Measurements from ENCODE around the gene CHMP6.

DNA sequence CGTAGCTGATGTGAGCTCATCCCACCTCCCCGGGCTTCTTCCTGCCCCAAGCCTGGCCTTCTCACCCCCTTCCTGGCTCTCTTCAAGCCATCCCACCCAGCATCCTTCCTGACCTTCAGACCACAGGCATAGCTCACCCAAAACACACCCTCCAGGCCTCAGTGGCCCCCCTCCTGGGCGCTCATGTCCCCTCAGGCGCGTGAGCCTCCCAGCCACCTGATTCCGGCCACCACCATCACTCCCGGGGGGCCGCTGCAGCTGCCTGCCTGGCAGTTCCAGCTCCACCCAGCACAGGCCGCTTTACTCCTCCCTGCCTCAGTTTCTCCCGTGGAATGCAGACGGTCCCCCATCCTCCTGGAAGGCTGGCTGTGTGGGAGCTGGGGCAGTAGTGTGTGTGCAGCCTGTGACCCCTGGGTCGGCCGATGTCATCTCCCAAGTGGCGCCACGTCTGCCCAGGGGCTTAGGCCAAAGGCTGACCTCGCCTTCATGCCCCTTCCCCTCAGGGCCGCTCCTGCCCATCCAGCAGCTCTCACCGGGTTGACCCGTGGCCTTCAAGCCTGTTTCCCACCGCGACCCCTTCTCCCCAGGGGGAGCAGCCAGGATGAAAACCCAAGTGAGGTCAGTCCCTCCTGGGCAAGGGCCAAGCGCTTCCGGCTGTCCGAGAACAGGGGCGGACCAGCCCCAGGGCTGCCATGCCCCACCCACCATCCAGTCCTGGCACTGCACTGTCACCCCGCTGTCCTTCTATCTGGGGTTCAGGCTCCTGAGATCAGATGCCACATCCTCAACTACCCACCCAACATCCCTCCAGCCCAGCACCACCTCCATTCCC, 11.9 kb upstream of the CHMP6 start:
- TF ChIP-seq CTCF (IDR thresholded peaks at IDR 0.05; ENCODE audit: low read depth, low read length) = no peak
- TF ChIP-seq MYC (IDR thresholded peaks at IDR 0.05; ENCODE audit: low read depth, low read length) = no peak
- TF ChIP-seq POLR2A (IDR thresholded peaks at IDR 0.05; ENCODE audit: extremely low read depth, insufficient read length) = no peak

Measured in NB4 (cell line).